ENCODE results near the gene TRIM36.

GRCh38 chr5:115079924-115080623 is 89.6 kb downstream of the TRIM36 start:
- TF ChIP-seq EP300 (IDR thresholded peaks at IDR 0.05) (no peak), POLR2A (IDR thresholded peaks at IDR 0.05) (no peak), CTCF (IDR thresholded peaks at IDR 0.05) (no peak), POLR2AphosphoS5 (IDR thresholded peaks at IDR 0.05) (no peak)

Data from sigmoid colon (tissue), 4 donors.